GM13976 (cell line): ENCODE measurements around the gene FIGNL2.

Experiments
- DNase-seq: peaks from one replicate; pipeline ENCODE4 v3.0.0; 2012; ENCODE audit warnings: low spot score
- CTCF ChIP-seq: IDR thresholded peaks from 2 replicates; pipeline ENCODE4 v1.5.1; 2012; ENCODE audit warnings: borderline replicate concordance, mild to moderate bottlenecking; ENCODE audit not compliant: insufficient read depth; ENCODE audit errors: extremely low read depth, missing control alignments, control extremely low read depth
- in situ Hi-C: fragments of 300-500 bp; cut with MboI; formaldehyde crosslinking; loops from one replicate; pipeline ENCODE4 v1.12.0; 2022; ENCODE audit warnings: low sequenced_read_pairs, mixed read lengths, inconsistent platforms; ENCODE audit not compliant: unreplicated experiment

FIGNL2 gene

DNA sequence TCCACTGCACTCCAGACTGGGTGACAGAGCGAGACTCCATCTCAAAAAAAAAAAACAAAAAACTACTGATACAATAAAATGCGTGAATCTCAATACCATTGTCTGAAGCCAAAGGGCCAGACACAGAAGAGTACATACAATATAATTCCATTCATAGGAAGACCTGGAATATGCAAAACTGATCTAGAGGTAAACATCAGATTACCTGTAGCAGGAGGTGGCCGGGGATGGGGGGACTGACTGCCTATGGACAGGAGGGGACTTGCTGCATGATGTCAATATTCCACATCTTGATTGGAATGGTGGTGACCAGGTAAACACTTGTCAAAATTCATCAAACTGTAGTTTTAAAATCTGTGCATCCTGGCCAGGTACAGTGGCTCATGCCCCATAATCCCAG, 12.5 kb upstream of the FIGNL2 start:
- in situ Hi-C loops: no loop called here
- DNase-seq: no peak
- no peak for TF ChIP-seq CTCF

DNA sequence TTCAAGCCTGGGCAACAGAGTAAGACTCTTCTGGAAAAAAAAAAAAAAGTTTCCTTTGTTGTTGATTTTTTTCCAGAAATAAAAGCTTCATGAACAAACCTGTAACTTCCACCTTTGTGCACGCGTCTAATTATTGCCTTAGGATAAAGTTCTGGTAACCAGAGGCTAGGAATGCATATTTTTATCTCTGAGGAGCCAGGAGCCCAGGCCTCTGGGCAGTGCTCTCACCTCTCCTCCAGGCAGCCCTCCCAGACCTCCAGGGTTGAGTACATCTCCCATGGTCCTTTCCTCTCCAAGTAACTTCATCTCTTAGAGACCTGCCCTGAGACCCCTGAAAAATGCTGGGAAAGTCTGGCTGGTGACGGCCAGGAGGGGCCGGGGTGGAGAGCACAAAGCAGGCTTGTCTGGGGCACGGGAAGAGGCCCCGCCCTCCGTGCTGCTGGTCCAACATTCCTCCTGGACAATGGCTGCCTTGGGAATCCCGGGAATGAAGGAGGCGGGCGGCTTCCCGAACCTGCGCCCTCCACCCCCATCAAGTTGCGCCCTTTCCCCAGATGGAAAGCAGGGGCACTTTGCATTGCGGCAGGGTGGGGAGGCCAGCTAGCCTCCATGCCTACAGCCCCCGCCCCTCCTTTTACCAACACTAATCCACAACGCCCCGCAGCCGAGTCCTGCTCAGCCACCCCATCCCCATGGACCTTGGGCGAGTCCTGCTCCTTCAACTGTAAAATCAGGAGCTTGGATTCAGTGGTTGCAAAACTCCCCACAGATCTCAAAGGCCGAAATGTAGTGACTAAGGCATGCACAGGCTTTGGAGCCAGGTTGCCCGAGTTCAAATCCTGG, 7.3 kb upstream of the FIGNL2 start:
- TF ChIP-seq CTCF: no peak
- in situ Hi-C loops: no loop called here
- DNase-seq: no peak

- no peak for TF ChIP-seq CTCF
- in situ Hi-C loops: no loop called here
- DNase-seq: no peak
Observed at GRCh38 chr12:51852404-51853137, 4.1 kb upstream of the FIGNL2 start.

GRCh38 chr12:51851413-51852124, 3.1 kb upstream of the FIGNL2 start:
- no peak for DNase-seq
- no peak for TF ChIP-seq CTCF
- in situ Hi-C loops: no loop called here

DNA sequence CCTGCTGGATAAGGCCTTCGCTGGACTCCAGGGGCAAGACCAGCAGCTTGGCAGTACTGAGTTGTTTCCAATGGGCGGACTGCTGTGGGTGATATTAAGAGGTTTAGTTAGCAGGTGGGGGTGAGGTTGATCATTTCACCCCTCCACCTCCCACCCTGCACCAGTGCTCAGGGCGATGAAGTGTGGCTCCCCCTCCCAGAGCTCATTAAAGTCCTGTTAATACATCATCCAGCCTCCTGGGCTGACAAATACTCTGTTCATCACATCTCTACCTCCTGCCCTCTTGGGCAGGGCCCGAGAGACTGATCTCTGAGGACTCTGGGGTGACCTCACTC, 2.4 kb upstream of the FIGNL2 start:
- in situ Hi-C loops: no loop called here
- no peak for TF ChIP-seq CTCF
- no peak for DNase-seq

GRCh38 chr12:51850081-51850964, 1.8 kb upstream of the FIGNL2 start:
- in situ Hi-C loops: no loop called here
- DNase-seq: no peak
- TF ChIP-seq CTCF: no peak
